Natural killer cell treated with Interleukin-12 subunit alpha and Interleukin-12 subunit beta and Interleukin-15 and Interleukin-18, amount 100 ng/mL, for 72 hours (primary cell): ENCODE measurements around the gene SPSB3. TPM values are rescaled to one million over a fixed set of nuclear protein-coding genes. Genes with fewer than 3 reads are reported as not detected.

Experiments
- ATAC-seq, 2 donors: fragments of 150-1000 bp; cut with Tn5 transposase in 1 of 2; sonication (Bioruptor Pico), chemical (Tn5 transposase) in 1 of 2; 2 replicates each; pipeline ENCODE4 v1.10.0; 2021
- DNase-seq: peaks from one replicate; pipeline ENCODE4 v3.0.0; 2022; ENCODE audit warnings: low spot score
- H3K27ac Mint-ChIP-seq, 2 donors: 1 replicate in 1 of 2; 2 replicates in 1 of 2; pipeline ENCODE4 v1.8.0; 2022; ENCODE audit warnings: mixed read lengths in 2 of 2, mild to moderate bottlenecking in 1 of 2, moderate library complexity in 1 of 2
- H3K27me3 Mint-ChIP-seq, 2 donors: 1 replicate in 1 of 2; 2 replicates in 1 of 2; pipeline ENCODE4 v1.8.0; 2022; ENCODE audit warnings: mixed read lengths in 2 of 2
- H3K36me3 Mint-ChIP-seq: one replicate; pipeline ENCODE4 v1.8.0; 2022; ENCODE audit warnings: mixed read lengths
- H3K4me1 Mint-ChIP-seq, 2 donors: 1 replicate in 1 of 2; 2 replicates in 1 of 2; pipeline ENCODE4 v1.8.0; 2022; ENCODE audit warnings: low read depth in 2 of 2, mixed read lengths in 2 of 2, mild to moderate bottlenecking in 1 of 2
- H3K4me3 Mint-ChIP-seq: one replicate; pipeline ENCODE4 v1.8.0; 2022; ENCODE audit warnings: mixed read lengths
- H3K9me3 Mint-ChIP-seq: 2 replicates; pipeline ENCODE4 v1.8.0; 2022; ENCODE audit warnings: mixed read lengths
- total RNA-seq, 2 donors: library from RNA; stranded (reverse); gene quantifications; one replicate each; pipeline ENCODE4 v1.2.3, GENCODE V29; 2022

Gene SPSB3
- total RNA-seq, 2 donors from 2014 or later: 26.9 to 30.1 TPM

DNA sequence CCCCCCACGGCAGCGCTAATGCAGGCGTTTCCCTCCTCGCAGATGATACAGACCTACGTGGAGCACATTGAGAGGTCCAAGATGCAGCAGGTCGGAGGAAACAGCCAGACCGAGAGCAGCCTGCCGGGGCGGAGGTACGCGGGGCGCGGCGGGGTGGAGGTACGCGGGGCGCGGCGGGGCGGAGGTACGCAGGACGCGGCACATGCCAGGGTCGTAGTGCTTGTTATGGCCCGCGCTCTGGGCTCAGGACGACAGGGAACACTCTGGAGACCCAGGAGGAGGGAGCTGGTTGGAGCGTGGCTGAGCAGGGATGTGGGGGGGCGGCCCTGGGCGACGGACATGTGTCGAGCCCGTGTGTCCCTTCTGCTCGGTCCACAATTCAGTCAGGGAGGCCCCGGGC, 52.9 kb downstream of the SPSB3 start:
- Mint-ChIP-seq H3K27ac (no peak overlapping the region), H3K9me3 (no peaks in the 10 kb centered on the region), H3K4me1 (peaks cover 7 to 8% of the 10 kb centered on the region in 2 donors), H3K27me3 (no peaks in the 10 kb centered on the region), H3K36me3 (no peaks in the 10 kb centered on the region), H3K4me3 (no peak overlapping the region)
- ATAC-seq: no peak
- no peak for DNase-seq

GRCh38 chr16:1729026-1729425, 53.3 kb downstream of the SPSB3 start:
- H3K4me1 Mint-ChIP-seq: peaks cover 7 to 8% of the 10 kb centered on the region in 2 donors
- ATAC-seq (no peak), DNase-seq (no peak)
- H3K36me3 Mint-ChIP-seq: no peaks in the 10 kb centered on the region
- H3K4me3 Mint-ChIP-seq: no peak overlapping the region
- H3K9me3 Mint-ChIP-seq: no peaks in the 10 kb centered on the region
- H3K27me3 Mint-ChIP-seq: no peaks in the 10 kb centered on the region
- H3K27ac Mint-ChIP-seq: no peak overlapping the region

DNA sequence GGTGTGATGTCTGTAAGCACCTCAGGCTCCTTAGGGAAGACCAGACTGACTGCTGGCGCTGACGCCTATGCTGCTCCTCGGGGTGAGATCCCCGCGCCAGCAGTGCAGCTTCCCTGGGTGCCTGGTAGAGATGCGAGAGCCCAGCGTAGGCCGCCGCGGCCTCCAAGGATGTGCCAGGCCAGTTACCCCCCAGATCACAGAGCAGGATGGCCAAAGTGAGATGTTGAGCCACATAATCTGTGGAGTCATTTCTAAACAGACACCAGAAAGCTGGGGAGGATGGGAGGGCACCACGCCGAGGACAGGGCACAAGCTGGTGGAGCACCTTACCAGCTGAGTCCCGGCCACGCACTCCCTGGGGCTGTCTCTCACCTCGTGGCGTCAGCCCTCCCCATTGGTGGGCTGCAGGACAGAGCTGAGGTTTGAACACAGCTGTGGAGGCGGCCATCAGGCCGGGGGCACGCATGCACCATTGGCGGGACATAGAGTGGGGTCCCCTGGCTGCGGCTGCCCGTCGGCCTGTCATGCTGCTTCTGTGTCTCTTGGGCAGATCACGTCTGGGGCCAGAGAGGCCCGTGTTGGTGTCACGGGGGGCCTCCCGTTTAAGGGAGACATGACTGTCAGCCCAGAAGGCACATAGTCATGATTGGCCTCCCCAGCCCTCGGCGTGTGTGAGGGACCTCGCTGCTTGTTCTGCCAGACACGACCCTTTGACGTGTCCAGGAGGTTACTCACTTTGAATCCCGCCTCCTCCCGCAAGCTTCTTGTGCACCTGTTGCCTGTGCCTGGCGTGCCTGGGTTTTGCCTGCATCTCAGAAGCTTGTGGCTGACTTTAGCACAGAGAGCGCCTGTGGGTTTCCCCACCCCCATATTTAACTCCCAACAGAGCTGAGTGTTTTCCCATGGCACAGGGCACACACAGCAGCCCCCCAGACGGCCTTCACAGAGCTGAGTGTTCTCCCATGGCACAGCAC, 54.4 kb downstream of the SPSB3 start:
- H3K36me3 Mint-ChIP-seq: no peaks in the 10 kb centered on the region
- DNase-seq: no peak
- peaks cover 14 to 15% of the 10 kb centered on the region in 2 donors for H3K4me1 Mint-ChIP-seq
- no peak overlapping the region for H3K4me3 Mint-ChIP-seq
- no peaks in the 10 kb centered on the region for H3K9me3 Mint-ChIP-seq
- no peak for ATAC-seq
- no peaks in the 10 kb centered on the region for H3K27me3 Mint-ChIP-seq
- no peak overlapping the region for H3K27ac Mint-ChIP-seq

Other genes with a start within 250 kb of the SPSB3 start
- 10 to 100 TPM in 1 of 2 donors, 1 to 10 TPM in 1; 2.8 to 10.7 TPM for gene TMEM204, start 248.9 kb downstream of the SPSB3 start, total RNA-seq
- gene IFT140, start 170.5 kb downstream of the SPSB3 start, total RNA-seq: 1 to 10 TPM; 5.1 to 7.0 TPM
- 10 to 100 TPM; 33.3 to 35.3 TPM for gene CRAMP1, start 170.2 kb downstream of the SPSB3 start, total RNA-seq
- gene JPT2, start 104.3 kb downstream of the SPSB3 start, total RNA-seq: 10 to 100 TPM; 56.1 to 61.1 TPM
- gene MAPK8IP3, start 76.4 kb downstream of the SPSB3 start, total RNA-seq: 100 to 1,000 TPM in 1 of 2 donors, 10 to 100 TPM in 1; 92.8 to 132 TPM
- 10 to 100 TPM; 37.4 to 46.4 TPM for gene NME3, start 11.0 kb downstream of the SPSB3 start, total RNA-seq
- 10 to 100 TPM; 34.8 to 55.0 TPM for gene EME2, start 9.8 kb downstream of the SPSB3 start, total RNA-seq
- gene MRPS34, start 9.4 kb downstream of the SPSB3 start, total RNA-seq: 100 to 1,000 TPM in 1 of 2 donors, 10 to 100 TPM in 1; 98.1 to 192 TPM
- 10 to 100 TPM; 47.9 to 81.8 TPM for gene NUBP2, start 389 bp upstream of the SPSB3 start, total RNA-seq
- gene IGFALS, start 11.1 kb upstream of the SPSB3 start, total RNA-seq: under 1 TPM in 1 of 2 donors, not detected in 1; 0.12 TPM
- gene HAGH, start 44.3 kb upstream of the SPSB3 start, total RNA-seq: 10 to 100 TPM; 39.5 to 47.5 TPM
- 10 to 100 TPM; 13.9 to 14.5 TPM for gene FAHD1, start 44.6 kb upstream of the SPSB3 start, total RNA-seq
- not detected for gene MEIOB, start 89.6 kb upstream of the SPSB3 start, total RNA-seq
- not detected for gene HS3ST6, start 135.8 kb upstream of the SPSB3 start, total RNA-seq
- gene MSRB1, start 160.6 kb upstream of the SPSB3 start, total RNA-seq: 10 to 100 TPM; 24.3 to 24.7 TPM
- gene RPL3L, start 172.1 kb upstream of the SPSB3 start, total RNA-seq: 1 to 10 TPM in 1 of 2 donors, not detected in 1; 1.5 TPM
- 100 to 1,000 TPM in 1 of 2 donors, 10 to 100 TPM in 1; 95.0 to 103 TPM for gene NDUFB10, start 177.0 kb upstream of the SPSB3 start, total RNA-seq
- 1,000 to 10,000 TPM; 2,056 to 2,952 TPM for gene RPS2, start 182.3 kb upstream of the SPSB3 start, total RNA-seq
- not detected for gene RNF151, start 184.3 kb upstream of the SPSB3 start, total RNA-seq
- gene TBL3, start 189.5 kb upstream of the SPSB3 start, total RNA-seq: 10 to 100 TPM; 39.3 to 78.3 TPM
- not detected for gene NOXO1, start 198.9 kb upstream of the SPSB3 start, total RNA-seq
- gene GFER, start 201.6 kb upstream of the SPSB3 start, total RNA-seq: 10 to 100 TPM; 31.9 to 41.7 TPM
- gene SYNGR3, start 207.4 kb upstream of the SPSB3 start, total RNA-seq: 10 to 100 TPM; 21.3 to 43.6 TPM
- gene ZNF598, start 227.2 kb upstream of the SPSB3 start, total RNA-seq: 100 to 1,000 TPM in 1 of 2 donors, 10 to 100 TPM in 1; 83.1 to 163 TPM
- gene NPW, start 237.2 kb upstream of the SPSB3 start, total RNA-seq: 1 to 10 TPM; 1.5 to 3.5 TPM
- 1 to 10 TPM; 3.8 to 4.5 TPM for gene NHERF2, start 244.3 kb upstream of the SPSB3 start, total RNA-seq